GM18858 (cell line): ENCODE measurements around the gene IL1RL1.

Experiments used
- ATAC-seq: cut with Tn5 transposase; IDR thresholded peaks from one replicate; pipeline ENCODE4 v1.9.1; 2021; ENCODE audit not compliant: unreplicated experiment

IL1RL1 gene

DNA sequence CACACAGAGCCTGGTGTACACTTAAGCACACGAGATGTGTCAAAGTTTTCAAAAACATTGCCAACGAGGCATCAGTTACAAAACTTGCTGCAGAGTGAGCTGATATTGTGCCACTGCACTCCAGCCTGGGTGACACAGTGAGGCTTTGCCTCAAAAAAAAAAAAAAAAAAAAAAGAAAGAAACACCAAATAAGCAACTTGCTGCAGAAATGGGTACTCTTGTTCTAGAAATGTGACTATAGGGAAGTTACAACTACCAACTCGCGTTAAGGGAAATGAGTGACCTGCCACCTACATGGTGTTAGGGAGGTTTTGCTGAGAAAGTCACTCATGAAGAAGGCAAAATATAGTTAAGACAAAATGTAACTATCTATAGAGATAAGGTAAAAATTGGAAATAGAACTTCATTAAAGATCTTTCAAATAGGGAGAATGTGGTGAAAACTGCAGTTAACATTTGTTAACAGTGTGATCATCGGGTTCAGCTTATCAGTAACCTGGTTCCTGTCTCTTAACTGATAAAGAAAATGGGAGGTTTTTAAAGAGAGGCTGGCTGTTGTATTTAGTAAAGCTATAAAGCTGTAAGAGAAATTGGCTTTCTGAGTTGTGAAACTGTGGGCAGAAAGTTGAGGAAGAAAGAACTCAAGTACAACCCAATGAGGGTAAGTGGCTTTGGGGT, at the start of gene IL1RL1:
Gene IL1RL1, plus strand, starts transcription at position 600 of the 677 bp plus-strand sequence. CDS start 26,702 bp downstream, outside the sequence.
- no peak for ATAC-seq

DNA sequence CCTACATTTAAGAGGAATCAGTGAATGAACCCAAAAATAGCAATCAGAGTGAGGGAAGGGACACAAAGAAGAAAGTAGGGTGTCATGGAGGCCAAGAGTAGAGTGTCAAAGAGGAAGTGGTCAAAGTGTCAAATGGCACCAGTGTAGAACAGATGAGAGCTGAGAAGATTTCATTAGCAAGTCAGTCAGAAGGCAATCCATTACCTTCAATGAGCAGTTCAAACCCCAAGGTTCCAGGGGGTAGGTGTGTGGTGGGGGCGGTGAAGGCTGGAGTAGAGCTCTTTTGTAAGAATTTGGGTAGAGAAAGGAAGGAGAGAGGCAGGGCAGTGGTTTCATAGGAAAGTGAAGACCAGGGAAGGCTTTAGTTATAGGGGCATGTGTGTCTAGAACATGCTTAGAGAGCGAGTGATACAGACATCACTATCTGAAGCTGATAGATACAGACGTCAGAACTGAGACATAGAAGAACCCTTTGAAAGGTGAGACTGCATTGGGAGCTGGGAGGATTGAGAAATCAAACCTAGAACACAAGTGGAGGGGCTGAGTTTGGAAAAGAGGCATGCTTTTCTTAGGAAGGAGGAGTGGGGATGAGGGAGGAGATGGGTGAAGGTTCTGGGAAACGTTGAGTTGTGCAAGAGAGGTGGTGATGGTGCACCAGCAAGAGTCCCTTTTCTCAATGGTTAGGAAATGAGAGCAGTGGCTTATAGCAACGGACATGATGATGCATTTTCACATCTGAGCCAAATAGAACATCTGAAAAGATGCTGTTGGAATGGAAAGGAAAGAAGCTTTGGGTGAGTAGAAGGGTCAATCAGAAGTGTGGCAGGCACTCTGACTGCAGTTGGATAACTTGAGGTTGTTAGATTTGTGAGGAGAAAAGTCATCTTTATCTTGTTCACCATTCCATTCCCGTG, 48.9 kb upstream of the IL1RL1 start:
- ATAC-seq = no peak

DNA sequence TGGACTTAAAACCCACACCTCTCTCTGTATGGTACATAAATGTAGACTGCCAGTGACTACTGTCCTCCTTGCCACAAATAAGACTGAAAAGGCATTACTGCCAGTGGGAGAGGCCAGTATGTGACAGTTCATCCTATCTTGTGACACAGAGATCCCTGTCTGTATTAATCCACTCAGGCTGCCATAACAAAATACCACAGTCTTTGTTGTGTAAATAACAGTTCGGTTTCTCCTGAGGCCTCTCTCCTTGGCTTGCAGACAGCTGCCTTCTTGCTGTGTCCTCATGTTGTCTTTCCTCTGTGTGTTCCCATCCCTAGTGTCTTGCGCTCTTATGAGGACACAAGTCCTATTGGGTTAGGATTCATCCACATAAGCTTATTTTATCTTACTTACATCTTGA, 46.4 kb upstream of the IL1RL1 start:
- no peak for ATAC-seq

DNA sequence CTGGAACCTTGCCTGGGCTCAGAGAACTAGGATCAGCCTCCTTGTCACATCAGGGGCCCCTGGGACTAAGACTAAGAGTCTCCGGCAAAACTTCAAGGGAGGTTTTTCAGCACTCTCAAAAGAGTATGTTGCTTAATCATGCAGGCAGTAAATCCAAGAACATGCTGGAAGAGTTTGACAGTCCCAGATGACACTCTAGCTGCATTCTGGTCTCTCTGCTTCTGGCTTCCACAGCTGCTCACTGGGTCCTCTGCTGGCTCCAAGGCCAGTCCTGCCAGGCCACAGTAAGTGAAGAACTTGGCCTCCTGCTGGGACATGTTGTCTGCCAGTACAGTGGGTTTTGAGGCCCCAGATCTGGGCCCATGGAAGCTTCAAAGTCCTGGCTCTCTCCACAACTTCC, 45.2 kb upstream of the IL1RL1 start:
- no peak for ATAC-seq

DNA sequence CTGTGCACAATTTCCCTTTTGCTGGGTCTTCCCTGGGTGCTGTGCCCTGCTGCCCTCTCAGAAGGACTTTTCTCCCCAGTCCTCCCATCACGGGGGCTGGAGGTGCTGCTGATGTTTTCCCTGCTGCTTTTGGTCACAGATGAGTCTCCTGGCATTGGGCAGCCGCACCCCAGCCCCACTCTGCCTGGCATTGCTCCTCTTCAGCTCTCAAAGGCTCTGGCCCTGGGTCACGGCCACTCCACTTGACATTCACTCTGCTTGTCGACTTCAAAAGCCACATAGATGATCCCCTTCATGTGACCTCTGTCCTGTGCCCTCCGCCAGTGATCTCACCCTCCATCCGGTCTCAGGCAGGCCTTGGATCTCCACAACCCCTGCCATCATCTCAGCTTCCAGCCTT, 43.6 kb upstream of the IL1RL1 start:
- no peak for ATAC-seq

DNA sequence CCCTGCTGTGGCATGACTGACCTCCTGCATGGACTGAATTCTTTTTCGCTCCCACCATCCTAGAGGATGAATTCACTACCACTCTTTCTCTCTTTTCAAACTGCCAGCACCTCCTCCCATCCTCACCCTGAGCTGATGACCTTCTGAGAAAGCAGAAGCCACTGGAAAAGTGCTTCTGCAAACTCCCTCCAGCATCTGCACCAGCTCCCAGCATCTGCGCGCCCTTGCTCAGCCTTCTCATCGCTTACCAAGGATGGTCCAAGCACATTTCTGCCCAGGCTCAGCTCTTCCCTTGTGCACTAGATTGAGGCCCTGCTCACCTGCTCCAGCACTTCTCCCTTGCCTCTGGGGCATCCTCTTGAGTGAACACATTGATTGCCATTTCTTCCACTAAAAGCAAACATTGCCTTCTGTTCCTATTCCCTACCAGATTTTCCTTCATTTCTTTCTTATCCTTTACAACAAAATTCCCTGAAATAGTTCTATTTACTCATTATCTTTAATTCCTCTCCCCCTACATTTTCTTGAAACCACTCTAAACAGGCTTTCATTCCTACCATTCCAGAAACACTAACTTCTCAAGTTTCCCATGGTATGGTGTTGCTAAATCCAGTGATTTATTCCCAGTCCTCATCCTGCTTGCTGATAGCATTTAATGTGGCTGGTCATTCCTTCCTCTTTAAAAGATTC, 42.7 kb upstream of the IL1RL1 start:
- no peak for ATAC-seq

DNA sequence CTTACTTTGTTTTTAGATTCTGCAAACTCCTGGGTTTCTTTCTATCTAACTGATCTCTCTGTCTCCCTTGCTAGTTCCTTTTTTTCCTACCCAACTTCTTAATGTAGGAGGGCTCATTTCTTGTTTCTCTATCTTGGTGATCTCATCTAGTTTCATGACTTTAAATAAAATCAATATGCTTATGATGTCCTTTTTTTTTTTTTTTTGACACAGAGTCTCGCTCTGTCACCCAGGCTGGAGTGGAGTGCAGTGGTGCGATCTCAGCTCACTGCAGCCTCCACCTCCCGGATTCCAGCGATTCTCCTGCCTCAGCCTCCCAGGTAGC, 42.2 kb upstream of the IL1RL1 start:
- ATAC-seq = no peak

DNA sequence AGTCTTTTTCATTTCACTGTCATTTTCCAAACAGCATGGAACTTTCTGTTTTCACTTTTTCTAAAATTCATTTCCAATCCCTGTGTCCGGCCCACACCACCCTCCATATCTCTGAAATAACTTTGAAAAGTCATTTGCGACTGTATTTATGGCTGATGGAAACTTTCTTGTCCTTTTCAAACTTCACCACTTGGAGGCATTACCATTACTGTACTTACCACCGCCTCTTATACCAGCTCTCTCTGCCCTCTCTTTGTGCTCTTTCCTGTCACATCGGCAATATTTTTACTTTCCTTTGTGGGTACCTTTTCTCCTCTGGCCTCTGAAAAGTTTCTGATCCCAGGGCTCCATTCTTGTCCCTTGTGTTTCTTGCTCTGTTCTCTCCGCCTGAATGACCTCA, 39.5 kb upstream of the IL1RL1 start:
- no peak for ATAC-seq

DNA sequence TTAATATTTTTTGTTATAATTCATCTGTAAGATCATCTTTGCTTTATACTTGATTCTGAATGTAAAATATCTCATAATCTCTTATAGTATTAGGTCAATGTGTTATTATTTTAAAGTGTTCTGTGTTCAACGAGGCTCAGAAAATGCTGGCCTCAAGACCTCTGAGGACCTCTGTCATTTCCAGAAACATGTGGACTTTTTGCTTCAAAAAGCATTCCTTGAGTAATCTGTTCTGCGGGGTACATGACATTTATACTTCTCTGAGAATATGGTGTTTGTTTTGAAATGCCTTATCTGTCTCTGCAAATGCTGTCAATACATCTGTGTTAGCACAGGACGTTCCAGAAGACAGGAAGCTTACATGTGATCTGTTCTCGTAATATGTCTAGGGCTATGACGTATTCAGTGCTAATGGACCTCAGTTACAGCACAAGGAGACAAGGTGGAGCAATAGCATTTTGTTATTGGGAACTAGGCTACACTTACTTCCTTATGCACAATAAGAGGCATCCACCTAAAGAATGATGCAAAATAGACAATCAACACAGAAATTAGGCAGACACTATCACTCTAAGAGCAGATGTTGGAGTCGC, 37.6 kb upstream of the IL1RL1 start:
- no peak for ATAC-seq

DNA sequence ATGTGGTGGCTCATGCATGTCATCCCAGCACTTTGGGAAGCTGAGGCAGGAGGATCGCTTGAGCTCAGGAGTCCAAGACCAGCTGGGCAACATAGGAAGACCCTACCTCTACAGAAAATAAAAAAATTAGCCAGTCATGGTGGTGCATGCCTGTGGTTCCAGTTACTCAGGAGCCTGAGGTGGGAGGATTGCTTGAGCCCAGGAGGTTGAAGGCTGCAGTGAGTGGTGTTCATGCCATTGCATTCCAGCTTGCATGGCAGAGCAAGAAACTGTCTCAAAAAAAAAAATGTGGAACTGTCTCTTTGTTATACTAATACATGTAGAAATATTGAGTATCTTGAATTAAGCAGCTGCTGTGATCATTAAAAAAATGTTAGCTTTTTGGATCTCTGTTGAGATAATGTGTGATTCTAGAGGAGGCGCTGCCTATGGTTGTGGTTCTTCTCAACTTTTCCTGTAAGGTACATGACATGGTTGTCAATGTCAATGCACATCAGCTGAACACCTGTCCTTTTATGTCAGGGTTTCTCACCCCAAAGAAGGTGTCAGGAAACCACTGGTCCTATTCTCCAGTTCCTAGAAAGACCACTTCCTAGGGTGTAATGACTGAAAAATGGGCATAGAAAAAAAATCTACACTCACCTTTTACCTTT, 34.7 kb upstream of the IL1RL1 start:
- no peak for ATAC-seq

DNA sequence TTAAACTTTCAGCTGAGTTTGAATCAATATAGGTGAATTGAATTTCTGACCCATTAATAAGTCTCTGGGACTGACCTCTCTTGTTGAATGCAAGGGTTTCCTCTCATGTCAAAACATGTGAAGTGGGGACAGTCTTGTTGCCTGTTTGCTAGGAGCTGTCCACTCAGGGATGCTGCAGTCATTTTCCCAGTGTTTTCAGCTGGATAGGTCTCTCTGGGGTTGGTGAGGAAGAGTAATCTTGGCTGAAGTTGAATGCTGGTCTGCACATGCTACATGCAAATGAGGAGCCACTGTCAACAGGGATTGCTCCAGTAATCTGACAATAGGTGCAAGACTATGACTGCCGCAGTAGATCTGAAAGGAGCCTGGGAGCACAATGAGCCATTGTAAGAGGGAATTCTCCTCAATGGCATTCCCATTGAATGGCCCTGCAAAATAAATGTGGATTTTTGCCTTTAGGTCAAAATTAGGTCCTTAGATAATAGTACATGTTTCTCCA, 34.1 kb upstream of the IL1RL1 start:
- no peak for ATAC-seq

DNA sequence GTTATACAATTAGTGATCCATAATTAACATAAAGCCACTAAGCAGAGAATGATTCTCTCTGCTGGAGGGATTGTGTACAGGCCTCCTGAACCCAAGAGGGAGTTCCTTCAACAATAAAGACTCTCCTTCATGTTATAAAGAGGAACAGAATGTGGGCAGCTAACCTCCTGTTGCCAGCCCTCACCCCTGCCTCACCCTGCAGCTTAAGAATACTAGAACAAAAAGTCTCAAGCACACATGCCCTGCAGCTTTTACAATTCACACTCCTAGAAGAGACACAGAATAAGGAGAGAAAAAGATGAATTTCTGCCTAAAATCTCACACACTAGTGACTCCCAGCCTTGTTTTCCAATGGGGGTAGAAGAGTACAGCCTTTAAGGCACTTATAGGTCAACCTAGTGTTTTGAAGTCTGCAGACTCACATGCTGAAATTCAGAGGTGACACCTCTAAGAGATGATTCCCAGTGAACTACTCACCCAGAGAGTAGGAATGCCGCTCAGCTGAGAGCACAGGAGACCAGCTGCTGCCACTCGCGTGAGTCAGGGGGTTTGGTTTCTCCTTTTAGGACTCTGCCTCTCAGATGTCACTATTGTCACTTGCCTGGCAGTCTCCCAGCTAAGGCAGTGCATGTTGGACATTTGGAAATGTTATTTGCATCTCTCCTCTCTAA, 32.5 kb upstream of the IL1RL1 start:
- no peak for ATAC-seq

DNA sequence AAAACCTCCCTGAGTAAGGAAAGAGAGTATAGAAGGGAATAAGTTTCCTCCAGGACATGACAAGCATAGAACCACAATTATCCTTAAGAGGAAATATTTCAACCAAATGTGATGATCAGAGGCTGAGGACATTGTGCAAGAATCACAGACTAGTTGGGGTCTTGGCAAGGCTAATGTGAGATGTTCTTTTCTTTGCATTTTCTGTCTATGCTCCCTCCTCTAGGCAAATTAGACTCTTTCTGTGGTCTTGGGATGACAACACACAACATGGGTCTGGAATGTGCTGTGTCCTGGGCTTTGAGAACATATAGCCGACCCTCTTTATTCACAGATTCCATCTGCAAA, 32.0 kb upstream of the IL1RL1 start:
- no peak for ATAC-seq

DNA sequence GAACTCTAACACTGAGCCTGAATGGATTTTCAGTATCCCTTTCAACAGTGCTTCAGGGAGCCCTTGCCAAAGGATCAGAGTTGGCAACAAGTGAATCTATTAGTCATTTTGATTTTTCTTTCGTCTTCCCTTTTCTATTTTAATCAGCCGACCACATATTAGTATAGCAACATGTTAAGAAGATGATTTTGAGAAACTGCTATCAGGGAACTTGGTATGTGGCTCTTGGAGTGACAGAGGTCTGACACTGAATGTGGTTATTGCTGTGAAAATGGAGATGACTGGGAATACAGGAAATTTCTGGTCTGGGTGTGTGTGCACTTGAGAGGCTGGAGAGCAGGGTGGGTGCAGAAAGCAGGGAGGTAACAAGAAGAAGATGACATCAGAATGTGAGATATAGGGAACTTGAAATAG, 28.7 kb upstream of the IL1RL1 start:
- no peak for ATAC-seq

DNA sequence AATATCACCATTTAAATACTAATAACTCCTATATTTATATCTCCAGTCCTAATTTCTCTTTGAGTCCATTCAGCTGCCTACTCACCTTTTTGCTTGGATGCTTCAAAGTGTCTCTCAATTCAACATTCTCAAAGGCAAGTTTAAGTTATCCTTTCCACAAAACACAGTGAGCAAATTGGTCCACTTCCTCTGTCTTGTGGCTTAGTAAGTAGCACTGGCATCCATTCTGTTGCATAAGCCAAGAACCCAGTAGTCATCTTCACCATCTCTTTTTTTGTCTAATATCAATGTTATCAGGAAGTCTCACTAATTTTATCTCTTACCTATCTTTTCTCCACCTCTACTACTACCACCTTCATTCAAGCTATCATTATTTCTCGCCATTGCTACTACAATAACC, 27.4 kb upstream of the IL1RL1 start:
- ATAC-seq = no peak

DNA sequence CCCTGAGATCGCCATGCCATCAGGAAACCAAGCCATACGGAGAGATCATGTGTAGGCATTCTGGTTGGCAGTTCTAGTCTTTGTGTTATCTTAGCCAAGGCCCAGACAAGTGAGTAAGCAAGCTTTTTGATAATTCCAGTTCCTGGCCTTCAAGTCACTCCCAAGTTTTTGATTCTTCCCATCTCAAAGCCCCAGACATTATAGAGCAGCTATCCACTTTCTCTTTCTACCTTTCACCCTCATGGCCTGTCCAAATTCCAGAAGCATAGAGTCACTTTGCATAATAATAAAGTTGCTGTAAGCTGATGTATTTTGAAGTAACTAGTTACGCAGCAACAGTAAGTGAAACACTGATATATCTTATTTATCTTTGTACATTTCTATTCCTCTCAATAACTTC, 26.8 kb upstream of the IL1RL1 start:
- no peak for ATAC-seq

DNA sequence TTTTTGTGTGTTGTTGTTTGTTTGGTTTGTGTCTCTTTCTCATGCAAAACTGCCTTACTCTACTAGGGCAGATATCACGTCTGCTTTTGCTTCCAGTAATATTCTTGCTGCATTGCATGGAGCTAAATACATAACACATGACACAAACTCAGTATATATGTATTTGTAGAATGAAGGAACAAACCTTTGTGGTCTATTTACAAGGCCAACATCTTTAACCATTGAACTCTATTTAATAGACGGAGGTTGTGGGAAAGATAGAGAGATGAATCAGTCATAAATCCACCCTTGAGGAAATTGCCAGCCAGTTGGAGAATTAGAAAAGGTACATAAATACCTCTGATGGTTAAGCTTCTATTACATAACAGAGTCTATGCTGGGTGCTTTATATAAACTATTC, 26.0 kb upstream of the IL1RL1 start:
- ATAC-seq = no peak

DNA sequence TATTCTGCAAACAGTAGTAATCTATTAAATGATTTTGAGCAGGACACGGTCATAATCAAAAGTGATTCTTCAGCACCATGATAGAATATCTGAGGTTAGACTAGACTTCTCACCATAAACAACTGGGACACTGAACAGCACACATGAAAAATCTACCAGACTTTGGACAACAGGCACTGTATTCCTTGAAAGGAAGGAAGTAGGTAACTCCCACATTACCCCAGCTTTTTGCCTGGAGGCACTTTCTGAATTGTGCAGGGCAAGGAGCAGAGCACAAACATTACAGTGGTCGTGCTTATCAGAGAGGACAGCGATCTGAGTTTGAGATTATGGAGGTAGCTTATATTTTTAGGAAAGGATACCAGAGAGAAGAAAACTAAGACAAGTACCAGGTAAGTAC, 25.3 kb upstream of the IL1RL1 start:
- no peak for ATAC-seq

DNA sequence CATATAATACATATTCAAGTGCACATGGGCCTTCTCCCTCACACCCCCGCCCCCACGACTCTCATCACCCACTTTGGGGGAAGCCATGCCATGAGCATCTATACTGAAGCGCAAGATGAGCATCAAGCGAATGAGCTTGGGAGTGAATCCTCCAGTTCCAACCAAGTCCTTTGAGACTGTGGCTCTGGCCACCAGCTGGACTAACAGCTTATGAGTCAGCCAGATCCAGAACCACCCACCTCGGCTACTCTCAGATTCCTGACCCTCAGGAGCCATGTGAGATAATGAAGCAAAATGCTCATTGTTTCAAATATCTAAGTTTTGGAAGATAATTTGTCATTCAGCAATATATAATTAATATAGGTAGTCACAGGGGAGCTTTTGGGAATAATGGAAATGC, 22.2 kb upstream of the IL1RL1 start:
- ATAC-seq = no peak

DNA sequence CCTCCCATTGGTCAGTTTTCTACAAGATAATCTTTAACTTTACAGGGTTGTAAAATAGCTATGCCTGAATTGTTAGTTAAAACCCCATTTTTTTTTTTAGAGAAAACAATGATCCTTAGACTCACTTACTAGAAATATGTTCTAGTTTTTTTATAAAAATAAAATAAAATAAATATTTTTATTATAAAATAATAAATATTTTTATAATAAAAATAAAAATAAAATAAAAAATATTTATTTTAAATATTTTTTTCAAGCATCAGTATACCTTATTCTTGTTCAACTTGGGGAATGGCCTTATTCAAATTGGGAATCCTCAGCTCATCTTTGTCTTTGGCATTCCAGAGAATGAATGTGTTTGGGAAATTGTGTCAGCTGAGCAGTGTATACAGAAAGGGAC, 20.8 kb upstream of the IL1RL1 start:
- ATAC-seq = no peak
